PC-3 (cell line): ENCODE results near the gene FNDC4. TPM values are rescaled to one million over a fixed set of nuclear protein-coding genes. Genes with fewer than 3 reads are reported as not detected.
A peak's percentile ranks its signal among the peaks of the same experiment; 100 is the strongest.

Source experiments
- ATAC-seq: fragments of 200-7000 bp; cut with Tn5 transposase; 2 replicates; pipeline ENCODE4 v1.9.1; 2020; ENCODE audit warnings: mild to moderate bottlenecking, moderate library complexity
- BruUV-seq: library from RNA; stranded (reverse); fragments of 400-500 nt; replicated peaks from 2 replicates; lab custom pipeline; 2021; lab: Mats Ljungman, UMichigan
- CTCF ChIA-PET: fragments of 300-600 bp; sonication (Branson Sonifier 250); formaldehyde crosslinking; loops from one replicate; lab custom pipeline; 2022; ENCODE audit warnings: antibody characterized with exemption; lab: Charles Lee
- POLR2A ChIA-PET: fragments of 300-600 bp; sonication (Branson Sonifier 250); formaldehyde crosslinking; loops from one replicate; lab custom pipeline; 2022; ENCODE audit warnings: antibody characterized with exemption; ENCODE audit not compliant: unreplicated experiment; lab: Charles Lee
- DNase-seq: peaks from one replicate; pipeline ENCODE4 v3.0.0-alpha.2; 2015
- H2AFZ ChIP-seq: fragments of 300-600 bp; sonication (generic); 2 replicates; pipeline ENCODE4 v1.6.0; 2016; ENCODE audit warnings: antibody characterized with exemption, low read length
- H3F3A ChIP-seq: fragments of 300-600 bp; sonication (generic); one replicate; pipeline ENCODE4 v1.6.0; 2017; ENCODE audit warnings: antibody characterized with exemption, low read length, control low read depth, mild to moderate bottlenecking; ENCODE audit not compliant: unreplicated experiment
- H3K27ac ChIP-seq: fragments of 300-600 bp; sonication (generic); 2 replicates; pipeline ENCODE4 v1.5.1; 2016; ENCODE audit warnings: mild to moderate bottlenecking, low read length
- H3K27me3 ChIP-seq: fragments of 300-600 bp; sonication (generic); 2 replicates; pipeline ENCODE4 v1.6.1; 2016; ENCODE audit warnings: low read length, mixed read lengths
- H3K36me3 ChIP-seq: fragments of 300-600 bp; sonication (generic); 2 replicates; pipeline ENCODE4 v1.6.1; 2016; ENCODE audit warnings: low read depth, mixed run types, low read length, mixed read lengths
- H3K4me1 ChIP-seq: fragments of 300-600 bp; sonication (generic); 2 replicates; pipeline ENCODE4 v1.5.1; 2016; ENCODE audit warnings: low read length; ENCODE audit not compliant: insufficient read depth
- H3K4me2 ChIP-seq: fragments of 300-600 bp; sonication (generic); 2 replicates; pipeline ENCODE4 v1.6.0; 2016; ENCODE audit warnings: low read length
- H3K4me3 ChIP-seq: fragments of 300-600 bp; sonication (generic); 2 replicates; pipeline ENCODE4 v1.5.1; 2016; ENCODE audit warnings: mild to moderate bottlenecking, low read length, mixed read lengths
- H3K79me2 ChIP-seq: fragments of 300-600 bp; sonication (generic); 2 replicates; pipeline ENCODE4 v1.6.1; 2017; ENCODE audit warnings: low read length, mixed read lengths
- H3K9ac ChIP-seq: fragments of 300-600 bp; sonication (generic); 2 replicates; pipeline ENCODE4 v1.6.0; 2016; ENCODE audit warnings: mild to moderate bottlenecking, low read length
- H3K9me2 ChIP-seq: fragments of 300-600 bp; sonication (generic); replicated peaks from 2 replicates; pipeline ENCODE4 v1.6.1; 2016; ENCODE audit warnings: mixed run types, low read length, mixed read lengths
- H3K9me3 ChIP-seq: fragments of 300-600 bp; sonication (generic); 2 replicates; pipeline ENCODE4 v1.6.1; 2016; ENCODE audit warnings: low read length, mixed read lengths
- H4K20me1 ChIP-seq: fragments of 300-600 bp; sonication (generic); 2 replicates; pipeline ENCODE4 v1.6.1; 2016; ENCODE audit warnings: low read length, mixed read lengths
- EZH2 ChIP-seq: fragments of 300-600 bp; sonication (generic); IDR thresholded peaks from one replicate; pipeline ENCODE4 v1.6.1; 2017; ENCODE audit warnings: antibody characterized with exemption, mild to moderate bottlenecking, low read length; ENCODE audit not compliant: unreplicated experiment
- EZH2phosphoT487 ChIP-seq: fragments of 300-600 bp; sonication (generic); IDR thresholded peaks from 2 replicates; pipeline ENCODE4 v1.6.1; 2018; ENCODE audit warnings: mild to moderate bottlenecking, antibody characterized with exemption, low read length, borderline replicate concordance
- intact Hi-C: fragments of 100-400 bp; cut with micrococcal nuclease; formaldehyde crosslinking; loops from 2 replicates; pipeline ENCODE4 v1.9.0; 2023
- total RNA-seq: library from RNA; depleted of rRNA; stranded (reverse); fragments of >200 nt; gene quantifications from 2 replicates; pipeline ENCODE4 v1.2.3, GENCODE V29; 2014
- TF ChIP-seq, protein P1 (sequence below): fragments of 300-600 bp; sonication (generic); conservative IDR thresholded peaks from 2 replicates; pipeline ENCODE4 v1.5.1; 2017; ENCODE audit warnings: antibody characterized with exemption, low read depth, mild to moderate bottlenecking, low read length

FNDC4 gene
- total RNA-seq, 1 experiment from 2014 or later = 1.7 TPM

DNA sequence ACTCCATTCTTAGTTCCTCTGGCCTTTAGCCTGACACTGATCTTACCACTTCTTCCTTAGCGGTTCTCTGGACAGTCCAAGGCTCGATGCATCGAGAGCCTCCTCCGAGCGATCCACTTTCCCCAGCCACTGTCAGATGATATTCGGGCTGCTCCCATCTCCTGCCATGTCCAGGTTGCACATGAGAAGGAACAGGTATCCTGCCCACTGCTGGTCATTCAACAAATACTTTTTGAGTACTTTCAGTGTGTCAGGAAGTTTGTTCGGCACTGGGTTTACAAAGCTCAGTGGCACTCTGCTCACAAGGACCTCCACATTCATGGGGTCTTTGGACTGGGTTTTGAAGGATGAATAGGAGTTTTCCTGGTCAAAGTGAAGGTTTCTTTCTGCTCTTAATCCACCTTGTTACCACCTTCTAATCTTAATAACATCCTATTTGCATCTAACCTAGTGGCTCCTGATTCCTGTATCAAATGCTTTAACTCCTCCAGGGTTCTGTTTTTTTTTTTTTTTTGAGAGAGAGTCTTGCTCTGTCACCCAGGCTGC, 27.5 kb upstream of the FNDC4 start:
- H3K4me3 ChIP-seq = no peak overlapping the region
- H3K9me2 ChIP-seq = no peaks in the 10 kb centered on the region
- no peaks in the 10 kb centered on the region for H3K79me2 ChIP-seq
- no peak overlapping the region for H3K27ac ChIP-seq
- no peaks in the 10 kb centered on the region for H3K36me3 ChIP-seq
- ChIA-PET CTCF (interaction anchor here (0.6 kb wide), 1 partner anchor 14 kb away, joined by 6 read pairs; no protein-coding TSS in a partner anchor), POLR2A (no interaction called here)
- no peak for TF ChIP-seq EZH2
- TF ChIP-seq, protein P1, sequence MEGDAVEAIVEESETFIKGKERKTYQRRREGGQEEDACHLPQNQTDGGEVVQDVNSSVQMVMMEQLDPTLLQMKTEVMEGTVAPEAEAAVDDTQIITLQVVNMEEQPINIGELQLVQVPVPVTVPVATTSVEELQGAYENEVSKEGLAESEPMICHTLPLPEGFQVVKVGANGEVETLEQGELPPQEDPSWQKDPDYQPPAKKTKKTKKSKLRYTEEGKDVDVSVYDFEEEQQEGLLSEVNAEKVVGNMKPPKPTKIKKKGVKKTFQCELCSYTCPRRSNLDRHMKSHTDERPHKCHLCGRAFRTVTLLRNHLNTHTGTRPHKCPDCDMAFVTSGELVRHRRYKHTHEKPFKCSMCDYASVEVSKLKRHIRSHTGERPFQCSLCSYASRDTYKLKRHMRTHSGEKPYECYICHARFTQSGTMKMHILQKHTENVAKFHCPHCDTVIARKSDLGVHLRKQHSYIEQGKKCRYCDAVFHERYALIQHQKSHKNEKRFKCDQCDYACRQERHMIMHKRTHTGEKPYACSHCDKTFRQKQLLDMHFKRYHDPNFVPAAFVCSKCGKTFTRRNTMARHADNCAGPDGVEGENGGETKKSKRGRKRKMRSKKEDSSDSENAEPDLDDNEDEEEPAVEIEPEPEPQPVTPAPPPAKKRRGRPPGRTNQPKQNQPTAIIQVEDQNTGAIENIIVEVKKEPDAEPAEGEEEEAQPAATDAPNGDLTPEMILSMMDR = peak; percentile 36; the same call in 1 of the 2 replicates
- no peaks in the 10 kb centered on the region for H4K20me1 ChIP-seq
- H2AFZ ChIP-seq = no peak overlapping the region
- H3K9me3 ChIP-seq = no peaks in the 10 kb centered on the region
- DNase-seq = peak; percentile 10
- no TSS peak for BruUV-seq
- intact Hi-C loops = no loop called here
- no peak overlapping the region for H3K9ac ChIP-seq
- no peaks in the 10 kb centered on the region for H3K27me3 ChIP-seq
- H3K4me1 ChIP-seq = peaks cover 7% of the 10 kb centered on the region
- H3F3A ChIP-seq = no peaks in the 10 kb centered on the region
- ATAC-seq = no peak
- no peak overlapping the region for H3K4me2 ChIP-seq

DNA sequence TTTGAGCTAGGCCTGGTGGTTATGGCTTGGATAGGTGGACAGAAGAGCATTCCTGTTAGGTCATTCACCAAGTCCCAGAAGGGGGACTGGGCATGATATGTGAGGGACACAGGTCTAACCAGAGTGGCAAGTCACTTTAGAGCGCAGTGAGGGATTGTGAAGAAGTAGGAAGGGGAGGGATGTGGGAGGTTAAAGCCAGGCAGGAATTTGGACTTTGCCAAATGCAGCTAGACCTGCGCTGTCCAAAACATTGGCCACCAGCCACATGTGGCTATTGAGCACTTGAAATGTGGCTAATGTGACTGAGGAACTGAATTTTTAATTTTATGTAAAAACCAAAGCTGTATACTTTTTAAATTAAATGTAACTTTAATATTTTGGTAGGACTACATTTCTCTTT, 25.3 kb upstream of the FNDC4 start:
- no peaks in the 10 kb centered on the region for H3K9me2 ChIP-seq
- no TSS peak for BruUV-seq
- H3K27me3 ChIP-seq = no peaks in the 10 kb centered on the region
- H2AFZ ChIP-seq = no peak overlapping the region
- H3K9me3 ChIP-seq = no peaks in the 10 kb centered on the region
- H3K4me1 ChIP-seq = no peaks in the 10 kb centered on the region
- no peak overlapping the region for H3K9ac ChIP-seq
- no peak overlapping the region for H3K4me2 ChIP-seq
- ChIA-PET POLR2A (no interaction called here), CTCF (no interaction called here)
- ATAC-seq = no peak
- H3K79me2 ChIP-seq = no peaks in the 10 kb centered on the region
- intact Hi-C loops = no loop called here
- no peaks in the 10 kb centered on the region for H3F3A ChIP-seq
- DNase-seq = no peak
- H3K27ac ChIP-seq = no peak overlapping the region
- H3K4me3 ChIP-seq = no peak overlapping the region
- no peaks in the 10 kb centered on the region for H4K20me1 ChIP-seq
- no peak for TF ChIP-seq EZH2phosphoT487
- TF ChIP-seq EZH2 = no peak
- TF ChIP-seq, protein P1 = no peak
- H3K36me3 ChIP-seq = no peaks in the 10 kb centered on the region

DNA sequence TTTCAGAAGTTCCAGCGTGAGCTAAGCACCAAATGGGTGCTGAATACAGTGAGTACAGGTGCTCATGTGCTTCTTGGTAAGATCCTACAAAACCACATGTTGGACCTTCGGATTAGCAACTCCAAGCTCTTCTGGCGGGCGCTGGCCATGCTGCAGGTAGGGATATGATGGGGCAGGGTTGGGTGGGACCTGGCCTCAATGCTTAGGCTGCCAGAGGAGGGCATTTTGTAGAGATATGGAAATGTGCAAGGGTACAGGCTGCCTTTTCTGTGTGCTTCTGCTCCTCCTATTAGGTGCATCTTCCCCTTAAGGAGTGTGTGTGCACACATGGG, 23.7 kb upstream of the FNDC4 start:
- Histone ChIP-seq H3K9me2 (no peaks in the 10 kb centered on the region), H3K27me3 (no peaks in the 10 kb centered on the region), H4K20me1 (no peaks in the 10 kb centered on the region), H3K9ac (no peak overlapping the region), H3K36me3 (no peaks in the 10 kb centered on the region), H3K79me2 (no peaks in the 10 kb centered on the region), H3K9me3 (no peaks in the 10 kb centered on the region), H2AFZ (no peak overlapping the region), H3F3A (no peaks in the 10 kb centered on the region), H3K4me2 (no peak overlapping the region), H3K4me3 (no peak overlapping the region), H3K4me1 (no peaks in the 10 kb centered on the region), H3K27ac (no peak overlapping the region)
- ChIA-PET POLR2A (no interaction called here), CTCF (no interaction called here)
- BruUV-seq = no TSS peak
- ATAC-seq (no peak), DNase-seq (no peak)
- TF ChIP-seq EZH2 (no peak), EZH2phosphoT487 (no peak)
- TF ChIP-seq, protein P1 = no peak
- intact Hi-C loops = no loop called here
